Activated naive CD8-positive, alpha-beta T cell treated with anti-CD3 and anti-CD28 coated beads, Interleukin-2, amount 50 U/mL, for 16 hours (primary cell): Measurements from ENCODE around the gene ROPN1B.
"Not testable (repeated sequence)": the region's sequence is repeated elsewhere in the genome, so short reads cannot be mapped to it uniquely, and the experiment has no call there.

Experiments used
- DNase-seq: peaks from one replicate; pipeline ENCODE4 v3.0.0-alpha.2; 2020; ENCODE audit warnings: low read depth, low spot score

The ROPN1B gene

GRCh38 chr3:125968701-125969592 lies at the start of gene ROPN1B:
Gene ROPN1B, plus strand, starts transcription at chr3:125969178. Its CDS starts 2,877 bp downstream, at chr3:125972055.
- DNase-seq = not testable (repeated sequence)

- not testable (repeated sequence) for DNase-seq
These were observed 48.8 kb upstream of the ROPN1B start for GRCh38 chr3:125920191-125920590.

- DNase-seq = not testable (repeated sequence)
These were observed 48.2 kb upstream of the ROPN1B start for GRCh38 chr3:125920751-125921279.

DNA sequence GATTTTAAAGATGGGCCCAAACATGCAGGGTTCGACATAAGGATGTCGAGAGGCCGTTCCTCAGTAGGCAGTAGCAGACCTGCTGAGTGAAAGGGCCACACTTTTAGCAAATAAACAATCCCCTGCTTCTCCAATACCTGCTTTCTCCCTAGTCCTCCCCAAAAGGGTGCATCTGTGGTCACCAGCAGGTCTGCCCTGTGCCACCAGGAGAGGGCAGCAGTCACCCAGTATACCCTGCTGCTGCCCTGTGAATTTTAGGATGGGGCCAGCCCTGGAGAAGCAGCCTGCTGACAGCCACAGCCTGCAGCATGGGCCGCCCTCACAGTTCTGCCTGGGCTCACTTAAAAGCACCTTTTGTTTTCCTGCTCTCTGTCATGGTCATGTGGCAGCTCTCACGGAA lies 47.3 kb upstream of the ROPN1B start:
- DNase-seq = peak; percentile 12

DNA sequence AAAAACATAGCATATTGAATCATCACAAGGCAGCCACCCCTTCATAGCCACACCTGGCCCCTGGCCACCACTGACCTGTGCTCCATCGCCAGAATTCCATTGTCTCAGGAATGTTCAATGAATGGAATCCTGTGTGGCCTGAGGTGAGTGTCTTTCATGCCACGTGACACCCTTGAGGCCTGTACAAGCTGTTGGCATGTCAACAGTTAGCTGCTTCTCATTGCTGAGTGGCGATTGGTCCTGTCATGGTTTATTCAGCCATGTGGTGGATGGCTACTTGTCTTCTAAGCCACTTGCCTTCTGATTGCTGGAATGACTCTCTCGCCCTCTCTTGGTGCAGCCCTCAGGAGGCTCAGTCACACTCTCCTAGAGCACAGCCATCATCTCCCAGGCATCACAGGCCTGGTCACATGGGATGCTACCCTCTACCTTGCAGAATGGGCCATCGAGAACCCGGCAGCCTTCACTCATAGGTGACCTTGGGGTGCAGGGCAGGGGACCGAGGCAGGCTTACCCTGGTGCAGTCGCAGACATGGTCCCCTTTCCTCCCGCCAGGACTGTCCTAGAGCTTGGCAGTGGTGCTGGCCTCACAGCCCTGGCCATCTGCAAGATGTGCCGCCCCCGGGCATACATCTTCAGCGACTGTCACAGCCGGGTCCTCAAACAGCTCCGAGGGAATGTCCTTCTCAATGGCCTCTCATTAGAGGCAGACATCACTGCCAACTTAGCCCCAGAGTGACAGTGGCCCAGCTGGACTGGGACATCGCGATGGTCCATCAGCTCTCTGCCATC lies 45.5 kb upstream of the ROPN1B start:
- not testable (repeated sequence) for DNase-seq

GRCh38 chr3:125924276-125924675 lies 44.7 kb upstream of the ROPN1B start:
- DNase-seq = not testable (repeated sequence)

DNA sequence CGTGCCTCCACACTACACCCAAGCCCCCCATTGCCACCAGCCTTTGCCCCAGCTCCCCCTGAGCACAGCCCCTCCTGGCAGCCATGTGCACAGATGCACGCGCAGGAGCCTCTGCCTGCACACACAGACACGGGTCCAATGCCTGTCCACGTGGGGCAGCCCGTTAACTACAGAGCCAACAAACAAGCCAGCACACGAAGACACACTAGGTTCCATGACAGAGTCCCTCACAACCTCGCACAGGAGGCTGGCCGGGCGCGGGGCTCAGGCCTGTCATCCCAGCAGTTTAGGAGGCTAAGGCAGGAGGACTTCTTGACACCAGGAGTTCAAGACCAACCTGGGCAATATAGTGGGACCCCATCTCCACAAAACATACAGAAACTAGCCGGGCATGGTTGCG lies 43.3 kb upstream of the ROPN1B start:
- DNase-seq = not testable (repeated sequence)

DNA sequence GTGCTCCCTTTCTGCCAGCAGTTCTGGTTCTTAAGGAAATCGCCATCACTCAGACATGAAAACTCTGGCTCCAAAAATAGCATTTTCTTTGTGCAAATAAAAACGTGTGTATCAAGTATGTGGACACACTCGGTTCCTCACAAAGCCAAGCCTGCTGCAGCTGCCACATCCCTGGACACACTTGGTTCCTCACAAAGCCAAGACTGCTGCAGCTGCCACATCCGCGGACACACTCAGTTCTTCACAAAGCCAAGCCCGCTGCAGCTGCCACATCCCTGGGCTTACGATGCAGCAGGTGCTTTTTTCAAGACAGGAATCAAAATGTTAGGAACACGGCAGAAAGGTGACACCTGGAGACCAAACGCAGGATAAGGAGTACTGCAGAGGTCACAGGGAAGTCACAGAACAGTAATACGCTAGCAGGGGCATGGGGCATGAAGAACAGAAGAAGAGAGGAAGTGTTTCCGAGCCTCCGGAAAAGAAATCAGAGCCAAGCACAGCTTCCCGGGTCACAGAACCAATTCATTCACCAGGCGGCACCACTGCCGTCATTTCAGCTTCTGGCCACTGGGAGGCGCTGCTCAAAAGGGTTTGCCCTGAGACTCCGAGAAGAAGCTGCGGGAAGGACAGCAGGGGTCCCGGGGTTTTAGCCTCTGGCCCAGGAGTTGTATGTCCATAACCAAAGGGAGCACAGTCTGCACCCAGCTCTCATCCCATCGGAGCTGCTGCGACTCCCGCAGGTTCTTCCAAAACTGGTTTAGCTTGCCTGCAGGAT lies 40.0 kb upstream of the ROPN1B start:
- peak; percentile 18 for DNase-seq

DNA sequence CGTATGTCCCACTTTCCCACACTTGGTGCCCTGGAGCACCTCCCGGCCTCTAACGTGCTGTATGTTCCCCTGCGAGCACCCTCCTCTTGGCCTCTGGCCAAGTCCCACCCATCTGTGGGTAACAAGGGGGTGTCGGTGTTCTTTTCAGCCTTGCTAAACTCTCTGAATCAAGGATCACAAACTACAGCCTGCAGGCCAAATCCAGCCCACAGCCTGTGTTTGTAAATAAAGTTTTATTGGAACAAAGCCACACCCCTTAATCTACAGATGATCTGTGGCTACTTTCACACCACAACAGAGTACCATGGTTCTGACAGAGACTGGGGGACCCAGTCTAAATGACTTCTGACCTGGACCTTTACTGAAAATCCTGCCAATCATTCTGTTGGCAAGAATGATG lies 39.2 kb upstream of the ROPN1B start:
- not testable (repeated sequence) for DNase-seq

DNA sequence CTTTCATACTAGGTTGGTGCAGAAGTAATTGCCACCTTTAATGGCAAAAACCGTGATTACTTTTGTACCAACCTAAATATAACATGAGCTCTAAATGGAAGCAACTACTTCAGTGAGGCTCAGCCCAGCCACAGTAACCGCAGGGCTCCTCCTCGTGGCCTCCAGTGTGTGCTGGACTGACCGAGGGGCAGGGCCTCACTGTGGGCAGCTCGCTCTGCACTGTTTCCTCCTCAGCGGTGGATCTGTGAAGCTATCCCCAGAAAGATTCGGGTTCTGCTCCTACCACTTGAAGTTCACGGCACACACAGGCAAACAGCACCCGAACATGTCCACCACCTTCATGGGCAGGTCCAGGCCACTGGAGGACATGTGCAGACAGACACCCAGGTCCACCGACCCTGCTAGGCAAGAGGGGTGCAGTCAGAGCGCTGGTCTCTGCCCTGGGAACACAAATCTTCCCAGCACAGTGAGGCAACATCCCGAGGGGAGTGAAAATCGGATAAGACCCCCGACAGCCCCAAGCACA lies 37.6 kb upstream of the ROPN1B start:
- DNase-seq = not testable (repeated sequence)

- not testable (repeated sequence) for DNase-seq
These were observed 35.4 kb upstream of the ROPN1B start for GRCh38 chr3:125933397-125934173.

GRCh38 chr3:125935252-125935874 lies 33.6 kb upstream of the ROPN1B start:
- DNase-seq = not testable (repeated sequence)

GRCh38 chr3:125936210-125936815 lies 32.7 kb upstream of the ROPN1B start:
- not testable (repeated sequence) for DNase-seq

GRCh38 chr3:125936891-125937290 lies 32.1 kb upstream of the ROPN1B start:
- not testable (repeated sequence) for DNase-seq

DNA sequence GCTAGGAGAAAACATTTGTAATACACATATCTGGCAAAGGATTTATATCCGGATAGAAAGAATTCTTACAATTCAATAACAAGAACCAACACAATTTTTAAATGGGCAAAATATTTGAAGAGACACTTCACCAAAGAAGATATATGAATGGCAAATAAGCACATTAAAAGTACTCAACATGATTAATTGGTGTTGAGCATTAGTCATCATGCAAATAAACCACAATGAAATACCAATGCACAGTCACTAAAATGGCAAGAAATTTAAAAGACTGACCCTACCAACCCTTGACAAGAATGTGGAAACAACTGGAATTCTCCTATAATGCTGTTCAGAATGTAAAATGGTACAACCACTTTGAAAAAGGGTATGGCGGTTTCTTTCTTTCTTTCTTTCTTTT lies 21.2 kb upstream of the ROPN1B start:
- not testable (repeated sequence) for DNase-seq

DNA sequence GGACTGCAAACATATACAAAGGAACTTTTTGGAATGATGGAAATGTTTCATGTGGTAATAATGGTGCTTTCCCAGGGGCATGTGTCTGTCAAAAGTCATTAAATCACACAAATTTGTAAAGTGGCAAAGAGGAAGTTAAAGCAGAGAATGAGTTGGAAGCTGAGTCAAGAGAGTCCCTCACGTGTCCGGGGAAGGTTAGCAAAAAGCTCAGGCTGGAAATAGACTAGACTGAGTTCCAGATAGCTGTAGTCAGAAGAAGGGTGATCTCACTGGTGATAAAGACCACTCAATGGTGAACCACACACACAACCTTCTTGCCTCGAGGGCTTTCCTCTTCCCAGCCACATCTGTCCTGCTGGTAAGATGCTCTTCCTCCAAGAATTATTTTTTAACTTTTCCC lies 20.1 kb upstream of the ROPN1B start:
- DNase-seq = not testable (repeated sequence)

- DNase-seq = not testable (repeated sequence)
These were observed 17.8 kb upstream of the ROPN1B start for GRCh38 chr3:125951176-125951575.

DNA sequence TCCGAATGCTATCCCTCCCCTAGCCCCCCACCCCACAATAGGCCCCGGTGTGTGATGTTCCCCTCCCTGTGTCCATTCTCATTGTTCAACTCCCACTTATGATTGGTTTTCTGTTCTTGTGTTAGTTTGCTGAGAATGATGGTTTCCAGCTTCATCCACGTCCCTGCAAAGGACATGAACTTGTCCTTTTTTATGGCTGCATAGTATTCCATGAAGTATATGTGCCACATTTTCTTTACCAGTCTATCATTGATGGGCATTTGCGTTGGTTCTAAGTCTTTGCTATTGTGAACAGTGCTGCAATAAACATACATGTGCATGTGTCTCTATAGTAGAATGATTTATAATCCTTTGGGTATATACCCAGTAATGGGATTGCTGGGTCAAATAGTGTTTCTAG lies 12.0 kb upstream of the ROPN1B start:
- not testable (repeated sequence) for DNase-seq
